SW 1271 (cell line): Measurements from ENCODE around the gene FNDC10.
"Not testable (repeated sequence)": the region's sequence is repeated elsewhere in the genome, so short reads cannot be mapped to it uniquely, and the experiment has no call there.

Experiments used
- DNase-seq, 2 experiments: peaks; one replicate each; lab custom pipeline; 2025; lab: John Stamatoyannopoulos, UW

Gene FNDC10

DNA sequence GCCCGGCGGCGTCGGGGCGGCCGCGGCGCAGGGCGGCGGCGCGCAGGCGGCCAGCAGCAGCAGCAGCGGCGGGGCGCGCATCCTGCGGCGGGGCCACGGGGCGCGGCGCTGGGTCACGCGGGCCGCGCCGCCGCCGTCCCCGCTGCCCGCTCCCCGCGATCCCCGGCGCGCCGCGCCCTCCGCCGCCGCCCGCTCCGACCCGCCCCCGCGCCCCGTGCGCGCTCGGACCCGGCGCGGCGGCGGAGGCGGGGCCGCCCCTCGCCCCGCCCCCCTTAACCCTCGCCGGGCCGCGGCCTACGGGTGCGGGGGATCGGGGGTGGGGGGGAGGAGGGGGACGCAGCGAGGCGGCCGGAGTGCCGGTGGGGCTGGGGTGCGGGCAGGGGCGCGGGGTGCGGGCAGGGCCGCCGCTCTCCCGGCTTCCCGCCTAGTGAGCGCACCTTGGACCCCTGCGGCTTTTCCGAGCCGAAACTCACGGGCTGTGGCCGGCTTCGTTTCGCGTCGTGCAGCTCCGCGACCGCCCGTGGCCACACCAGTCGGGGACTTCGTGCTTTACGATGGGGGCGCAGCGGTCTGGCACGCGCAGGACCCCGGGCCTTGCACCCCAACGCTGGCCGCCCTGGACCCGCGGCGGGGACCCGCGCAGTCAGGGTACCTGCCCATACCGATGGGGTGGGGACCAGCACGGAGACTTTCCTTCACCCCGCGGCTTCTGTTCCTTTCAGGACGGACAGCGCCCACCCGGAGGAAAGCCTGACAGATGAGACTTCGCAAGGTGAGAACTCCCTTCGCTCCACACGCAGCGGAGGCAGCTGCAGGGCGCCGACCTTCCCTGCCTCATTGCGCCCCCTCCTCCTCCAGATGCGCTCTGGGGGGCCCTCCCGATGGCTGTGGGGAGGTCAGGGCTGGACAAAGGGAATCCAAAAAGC is at the start of gene FNDC10:
FNDC10 (minus strand) TSS at position 201 of the 926 bp plus-strand sequence; CDS start at position 81, 120 bp downstream.
- DNase-seq, result no peak

- DNase-seq, result not testable (repeated sequence)
Measured at GRCh38 chr1:1648265-1648664, 48.3 kb upstream of the FNDC10 start.

GRCh38 chr1:1647567-1648241 is 47.8 kb upstream of the FNDC10 start:
- DNase-seq, result not testable (repeated sequence)

DNA sequence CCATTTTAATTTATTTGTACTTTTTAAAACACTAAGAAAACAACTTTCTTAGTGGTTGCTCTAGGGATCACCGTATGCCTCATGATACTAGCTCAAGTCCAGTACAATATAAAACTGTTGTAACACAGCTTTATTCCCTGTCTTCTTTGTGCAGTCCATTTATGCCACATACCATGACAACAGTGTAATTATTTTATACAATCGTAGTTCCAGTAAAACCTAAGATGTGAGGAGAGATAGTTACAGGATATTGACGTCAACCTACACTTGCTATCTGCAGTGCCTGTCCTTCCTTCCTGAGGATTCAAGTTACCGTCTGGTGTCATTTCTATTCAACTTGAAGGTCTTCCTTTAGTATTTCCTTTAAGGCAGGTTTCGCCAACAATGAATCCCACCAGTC is 46.4 kb upstream of the FNDC10 start:
- DNase-seq, result not testable (repeated sequence)

GRCh38 chr1:1640711-1641461 is 41.0 kb upstream of the FNDC10 start:
- not testable (repeated sequence) for DNase-seq

DNA sequence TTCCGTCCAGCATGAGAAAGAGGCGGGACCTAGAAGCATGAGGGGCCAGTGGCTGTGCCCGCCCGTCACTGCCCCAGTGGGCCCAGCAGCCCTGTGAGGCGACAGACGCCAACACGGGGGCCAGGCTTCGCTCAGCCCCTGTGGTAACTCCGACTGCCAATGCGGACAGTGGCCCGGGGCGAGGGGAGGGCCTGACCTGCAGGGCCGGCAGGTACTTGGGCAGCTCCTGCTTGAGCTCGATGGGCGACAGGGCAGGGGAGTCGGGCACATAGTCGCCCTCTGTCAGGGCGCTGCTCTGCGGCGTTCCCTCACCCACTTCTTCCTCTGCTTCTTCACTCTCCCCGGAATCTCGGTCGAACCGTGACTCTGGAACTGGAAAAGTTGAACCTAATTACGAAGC is 40.1 kb upstream of the FNDC10 start:
- not testable (repeated sequence) for DNase-seq

- not testable (repeated sequence) for DNase-seq
Measured at GRCh38 chr1:1639368-1639767, 39.4 kb upstream of the FNDC10 start.

GRCh38 chr1:1638528-1638927 is 38.6 kb upstream of the FNDC10 start:
- not testable (repeated sequence) for DNase-seq

- not testable (repeated sequence) for DNase-seq
Measured at GRCh38 chr1:1637479-1637875, 37.5 kb upstream of the FNDC10 start.

- not testable (repeated sequence) for DNase-seq
Measured at GRCh38 chr1:1636621-1637478, 36.9 kb upstream of the FNDC10 start.

DNA sequence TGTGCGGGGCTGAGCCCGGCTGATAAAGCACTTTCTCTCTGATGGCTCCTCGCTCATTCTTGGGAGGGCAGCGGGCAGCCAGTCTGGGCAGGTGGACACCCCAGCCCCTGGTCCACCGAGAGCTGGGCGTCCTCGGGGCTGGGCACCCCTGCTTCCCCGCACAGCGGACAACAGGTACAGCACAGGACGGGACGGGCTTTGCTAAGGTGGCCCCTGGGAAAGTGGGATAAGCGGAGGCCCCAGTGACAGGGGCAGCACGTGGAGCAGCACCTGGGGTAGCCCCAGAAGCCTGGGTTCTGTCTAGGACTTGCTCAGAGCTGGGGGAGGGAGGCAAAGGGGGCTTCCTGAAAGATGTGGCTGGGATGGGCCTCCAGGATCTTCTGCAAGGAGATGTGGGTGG is 34.7 kb upstream of the FNDC10 start:
- not testable (repeated sequence) for DNase-seq

- not testable (repeated sequence) for DNase-seq
Measured at GRCh38 chr1:1633409-1633808, 33.5 kb upstream of the FNDC10 start.

DNA sequence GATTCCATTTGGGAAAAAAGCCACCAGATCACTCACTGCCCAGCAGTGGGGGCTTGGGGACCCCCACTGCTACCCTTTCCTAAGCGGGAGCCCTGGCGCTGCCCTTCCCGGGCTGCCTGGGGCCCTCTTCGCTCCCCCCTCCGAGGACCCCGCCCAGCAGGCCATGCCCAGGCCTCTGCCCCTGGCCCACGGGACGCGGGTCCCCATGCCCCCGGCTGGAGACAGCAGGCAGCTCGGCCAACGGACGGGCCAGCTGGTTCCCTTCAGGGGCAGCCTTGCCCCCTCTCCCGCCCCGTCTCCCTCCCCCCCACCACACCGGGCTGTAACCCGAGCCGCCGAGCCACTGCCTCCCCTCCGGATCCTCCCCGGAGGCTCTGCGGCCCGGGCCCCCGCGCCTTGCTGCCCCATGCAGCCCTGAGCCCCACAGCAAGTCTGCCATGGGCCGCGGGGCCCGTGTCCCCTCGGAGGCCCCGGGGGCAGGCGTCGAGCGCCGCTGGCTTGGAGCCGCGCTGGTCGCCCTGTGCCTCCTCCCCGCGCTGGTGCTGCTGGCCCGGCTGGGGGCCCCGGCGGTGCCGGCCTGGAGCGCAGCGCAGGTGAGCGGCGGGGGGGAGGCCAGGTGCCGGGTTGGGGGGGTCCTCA is 32.0 kb upstream of the FNDC10 start, which contains the start of gene MMP23B:
MMP23B (plus strand) TSS at position 392 of the 639 bp plus-strand sequence; CDS start at position 438, 46 bp downstream.
- DNase-seq, result no peak

GRCh38 chr1:1630965-1631781 is 31.2 kb upstream of the FNDC10 start:
- no peak for DNase-seq

DNA sequence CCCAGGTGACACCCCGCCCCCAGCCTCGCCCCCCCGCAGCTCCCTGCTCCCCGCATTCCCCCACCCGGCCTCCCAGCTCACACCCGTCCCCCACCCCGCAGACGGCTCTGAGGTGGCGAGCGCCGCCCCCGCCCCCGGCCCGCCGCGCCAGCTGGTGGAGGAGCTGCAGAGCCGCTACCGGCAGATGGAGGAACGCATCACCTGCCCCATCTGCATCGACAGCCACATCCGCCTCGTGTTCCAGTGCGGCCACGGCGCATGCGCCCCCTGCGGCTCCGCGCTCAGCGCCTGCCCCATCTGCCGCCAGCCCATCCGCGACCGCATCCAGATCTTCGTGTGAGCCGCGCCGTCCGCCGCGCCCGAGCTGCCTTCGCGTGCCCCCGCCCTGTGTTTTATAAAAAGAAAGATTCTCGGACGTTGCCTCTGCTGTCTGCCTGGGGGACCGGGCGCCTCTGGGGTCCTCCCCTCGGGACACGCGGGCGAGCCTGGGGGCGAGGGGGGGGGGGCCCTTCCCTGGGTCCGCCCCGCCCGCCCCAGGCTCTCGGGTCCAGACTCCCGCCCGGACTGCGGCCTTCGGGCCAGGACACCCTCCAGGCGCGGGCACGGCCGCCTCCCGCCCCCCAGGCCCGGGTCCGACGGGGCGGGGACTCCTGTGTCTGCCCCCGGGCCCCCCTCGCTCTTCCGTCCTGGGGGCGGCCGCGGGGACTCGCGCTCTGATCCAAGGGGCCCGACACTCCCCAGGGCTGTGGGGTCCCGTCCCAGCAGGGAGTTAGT is 30.4 kb upstream of the FNDC10 start:
- DNase-seq, result no peak

- DNase-seq, result no peak
Measured at GRCh38 chr1:1629430-1630190, 29.7 kb upstream of the FNDC10 start.

- peak in 1 of 2 experiments; percentile 3 for DNase-seq
Measured at GRCh38 chr1:1628754-1629429, 29.0 kb upstream of the FNDC10 start.
